H9 (cell line): Measurements from ENCODE around the gene OR2T10. TPM values are rescaled to one million over a fixed set of nuclear protein-coding genes. Genes with fewer than 3 reads are reported as not detected.

ENCODE experiments used
- DNase-seq: peaks from one replicate; pipeline ENCODE4 v3.0.0-alpha.2; 2017
- H2AFZ ChIP-seq: one replicate; pipeline ENCODE4 v1.6.1; 2013; ENCODE audit warnings: mild to moderate bottlenecking, low read length, control low read depth, moderate library complexity
- H2AK5ac ChIP-seq: 2 replicates; pipeline ENCODE4 v1.6.1; 2013; ENCODE audit warnings: low read length, control low read depth, mixed read lengths; ENCODE audit not compliant: insufficient read length
- H2BK120ac ChIP-seq: one replicate; pipeline ENCODE4 v1.6.1; 2013; ENCODE audit warnings: low read depth, mild to moderate bottlenecking, low read length, control low read depth, inconsistent platforms; ENCODE audit not compliant: poor library complexity, severe bottlenecking
- H2BK12ac ChIP-seq: 2 replicates; pipeline ENCODE4 v1.6.1; 2013; ENCODE audit warnings: low read length, control low read depth, mixed read lengths, low read depth; ENCODE audit not compliant: insufficient read length
- H2BK15ac ChIP-seq: 2 replicates; pipeline ENCODE4 v1.6.1; 2013; ENCODE audit warnings: low read depth, low read length, control low read depth
- H2BK20ac ChIP-seq: one replicate; pipeline ENCODE4 v1.6.1; 2013; ENCODE audit warnings: low read depth, mild to moderate bottlenecking, low read length, control low read depth, inconsistent platforms; ENCODE audit not compliant: poor library complexity, severe bottlenecking
- H2BK5ac ChIP-seq: 2 replicates; pipeline ENCODE4 v1.6.1; 2013; ENCODE audit warnings: low read length, control low read depth, mixed read lengths; ENCODE audit not compliant: insufficient read length
- H3K14ac ChIP-seq: 2 replicates; pipeline ENCODE4 v1.6.1; 2013; ENCODE audit warnings: low read length, control low read depth; ENCODE audit not compliant: insufficient read depth
- H3K18ac ChIP-seq: 2 replicates; pipeline ENCODE4 v1.6.1; 2013; ENCODE audit warnings: low read depth, mild to moderate bottlenecking, mixed read lengths, low read length, control low read depth; ENCODE audit not compliant: insufficient read length
- H3K23ac ChIP-seq: 2 replicates; pipeline ENCODE4 v1.6.1; 2013; ENCODE audit warnings: low read length, control low read depth, mixed read lengths, low read depth; ENCODE audit not compliant: insufficient read length
- H3K23me2 ChIP-seq: 2 replicates; pipeline ENCODE4 v1.6.1; 2013; ENCODE audit warnings: low read depth, mild to moderate bottlenecking, mixed read lengths, low read length, control low read depth; ENCODE audit not compliant: insufficient read length, poor library complexity, severe bottlenecking
- H3K27ac ChIP-seq: 2 replicates; pipeline ENCODE4 v1.5.1; 2013; ENCODE audit warnings: low read length, control low read depth, mixed read lengths, low read depth; ENCODE audit not compliant: insufficient read length
- H3K27me3 ChIP-seq: 2 replicates; pipeline ENCODE4 v1.6.1; 2013; ENCODE audit warnings: low read length, control low read depth, inconsistent platforms; ENCODE audit not compliant: insufficient read depth
- H3K4ac ChIP-seq: 2 replicates; pipeline ENCODE4 v1.6.1; 2013; ENCODE audit warnings: low read depth, mild to moderate bottlenecking, control low read depth, inconsistent platforms, low read length, moderate library complexity
- H3K4me1 ChIP-seq: 2 replicates; pipeline ENCODE4 v1.6.1; 2013; ENCODE audit warnings: low read length, control low read depth, inconsistent platforms; ENCODE audit not compliant: insufficient read depth
- H3K4me2 ChIP-seq: 2 replicates; pipeline ENCODE4 v1.6.1; 2013; ENCODE audit warnings: low read length, control low read depth, mixed read lengths; ENCODE audit not compliant: insufficient read length, insufficient read depth
- H3K56ac ChIP-seq: 2 replicates; pipeline ENCODE4 v1.6.1; 2013; ENCODE audit warnings: low read depth, mild to moderate bottlenecking, mixed read lengths, low read length, control low read depth; ENCODE audit not compliant: insufficient read length
- H3K79me1 ChIP-seq: 2 replicates; pipeline ENCODE4 v1.6.1; 2013; ENCODE audit warnings: low read depth, mild to moderate bottlenecking, moderate library complexity, low read length, control low read depth, inconsistent platforms; ENCODE audit not compliant: insufficient read depth, poor library complexity, severe bottlenecking
- H3K79me2 ChIP-seq: 2 replicates; pipeline ENCODE4 v1.6.1; 2013; ENCODE audit warnings: low read length, control low read depth, inconsistent platforms; ENCODE audit not compliant: insufficient read depth
- H3K9ac ChIP-seq: 2 replicates; pipeline ENCODE4 v1.6.1; 2013; ENCODE audit warnings: low read length, control low read depth, mixed read lengths; ENCODE audit not compliant: insufficient read length; ENCODE audit errors: extremely low read depth
- H3K9me3 ChIP-seq: one replicate; pipeline ENCODE4 v1.6.1; 2013; ENCODE audit warnings: low read depth, low read length, inconsistent platforms; ENCODE audit not compliant: control insufficient read depth
- H3T11ph ChIP-seq: one replicate; pipeline ENCODE4 v1.6.1; 2013; ENCODE audit warnings: mild to moderate bottlenecking, low read length, control low read depth, inconsistent platforms
- H4K20me1 ChIP-seq: one replicate; pipeline ENCODE4 v1.6.1; 2013; ENCODE audit not compliant: control insufficient read depth, insufficient read length, insufficient read depth
- H4K5ac ChIP-seq: 2 replicates; pipeline ENCODE4 v1.6.1; 2013; ENCODE audit warnings: low read depth, mild to moderate bottlenecking, mixed read lengths, low read length, control low read depth; ENCODE audit not compliant: insufficient read length
- H4K8ac ChIP-seq: replicated peaks from 2 replicates; pipeline ENCODE4 v1.6.1; 2013; ENCODE audit warnings: low read length, control low read depth, mixed read lengths, low read depth; ENCODE audit not compliant: insufficient read length
- H4K91ac ChIP-seq: 2 replicates; pipeline ENCODE4 v1.6.1; 2013; ENCODE audit warnings: low read depth, mild to moderate bottlenecking, moderate library complexity, mixed read lengths, low read length, control low read depth; ENCODE audit not compliant: insufficient read length
- H3K27ac Mint-ChIP-seq, 3 experiments: 2 replicates in 2 of 3; 3 replicates in 1 of 3; pipeline ENCODE4 v1.8.0; 2020 to 2021; ENCODE audit warnings: mixed read lengths in 3 of 3, mild to moderate bottlenecking in 1 of 3, moderate library complexity in 1 of 3
- H3K27me3 Mint-ChIP-seq: 2 replicates; pipeline ENCODE4 v1.8.0; 2021; ENCODE audit warnings: low read depth, mild to moderate bottlenecking, moderate library complexity, mixed read lengths
- H3K36me3 Mint-ChIP-seq, 3 experiments: 2 replicates in 2 of 3; 3 replicates in 1 of 3; pipeline ENCODE4 v1.8.0; 2020 to 2021; ENCODE audit warnings: low read depth in 3 of 3, mixed read lengths in 3 of 3; ENCODE audit not compliant: insufficient read depth in 1 of 3
- H3K4me1 Mint-ChIP-seq, 2 experiments: 2 replicates each; pipeline ENCODE4 v1.8.0; 2020; ENCODE audit warnings: mixed read lengths in 2 of 2
- H3K4me3 Mint-ChIP-seq, 2 experiments: 2 replicates in 1 of 2; 3 replicates in 1 of 2; pipeline ENCODE4 v1.8.0; 2020 to 2021; ENCODE audit warnings: mild to moderate bottlenecking in 2 of 2, mixed read lengths in 2 of 2, moderate library complexity in 1 of 2
- H3K9me3 Mint-ChIP-seq, 2 experiments: 2 replicates in 1 of 2; 3 replicates in 1 of 2; pipeline ENCODE4 v1.8.0; 2020; ENCODE audit warnings: mild to moderate bottlenecking in 2 of 2, mixed read lengths in 2 of 2, moderate library complexity in 1 of 2
- CTCF ChIP-seq: fragments of 200-600 bp; sonication (generic); conservative IDR thresholded peaks from 3 replicates; pipeline ENCODE4 v1.8.0; 2021; ENCODE audit warnings: antibody characterized with exemption, mild to moderate bottlenecking
- WGBS: extraction: QIAGEN DNeasy Blood & Tissue Kit; methylation state at CpG from one replicate; pipeline ENCODE4 v1.1.7; 2013; ENCODE audit warnings: missing lambda C conversion rate, low lambda C conversion rate, mixed read lengths; ENCODE audit not compliant: insufficient read length; ENCODE audit errors: extremely low coverage; 5-methylcytosine and 5-hydroxymethylcytosine counted together
- total RNA-seq: library from RNA; stranded (reverse); gene quantifications from 2 replicates; pipeline ENCODE4 v1.2.1, GENCODE V29; 2021

The OR2T10 gene
- total RNA-seq, 1 experiment from 2014 or later = not detected

- Histone ChIP-seq H2AK5ac (no peak overlapping the region), H2BK20ac (no peak overlapping the region), H3K79me1 (no peaks in the 10 kb centered on the region), H4K20me1 (no peaks in the 10 kb centered on the region), H3K4me2 (no peak overlapping the region), H2BK15ac (no peak overlapping the region), H4K8ac (no peak overlapping the region), H3K56ac (no peak overlapping the region), H3K27me3 (no peaks in the 10 kb centered on the region), H3K18ac (no peak overlapping the region), H3K79me2 (no peaks in the 10 kb centered on the region), H3K23ac (no peak overlapping the region), H2BK120ac (no peak overlapping the region), H3T11ph (no peak overlapping the region), H2BK12ac (no peak overlapping the region), H3K4ac (no peak overlapping the region), H2BK5ac (no peak overlapping the region), H3K23me2 (no peaks in the 10 kb centered on the region), H4K5ac (no peak overlapping the region), H4K91ac (no peak overlapping the region), H2AFZ (no peak overlapping the region), H3K9ac (no peak overlapping the region), H3K4me1 (no peaks in the 10 kb centered on the region), H3K27ac (no peak overlapping the region), H3K14ac (no peak overlapping the region), H3K9me3 (peaks cover 76% of the 10 kb centered on the region)
- H3K4me3 Mint-ChIP-seq = no peak overlapping the region
- H3K36me3 Mint-ChIP-seq = peaks cover 8 to 35% (median 12%) of the 10 kb centered on the region in 3 experiments; a peak in 4 of 7 replicates
- no peak for TF ChIP-seq CTCF
- peaks cover 85 to 87% of the 10 kb centered on the region in 2 experiments for H3K9me3 Mint-ChIP-seq
- H3K27me3 Mint-ChIP-seq = no peaks in the 10 kb centered on the region; the same call in 1 of the 2 replicates
- no CpG with 5 or more reads among the region's 1 CpG for WGBS
- H3K27ac Mint-ChIP-seq = no peak overlapping the region
- no peak for DNase-seq
- no peaks in the 10 kb centered on the region for H3K4me1 Mint-ChIP-seq
Measured at GRCh38 chr1:248613742-248614141, 16.2 kb upstream of the OR2T10 start.
